NCI-H1092 (cell line): ENCODE data around the gene CACNA2D4.

ENCODE experiments used
- DNase-seq: peaks from one replicate; lab custom pipeline; 2025; lab: John Stamatoyannopoulos, UW

CACNA2D4 gene

DNA sequence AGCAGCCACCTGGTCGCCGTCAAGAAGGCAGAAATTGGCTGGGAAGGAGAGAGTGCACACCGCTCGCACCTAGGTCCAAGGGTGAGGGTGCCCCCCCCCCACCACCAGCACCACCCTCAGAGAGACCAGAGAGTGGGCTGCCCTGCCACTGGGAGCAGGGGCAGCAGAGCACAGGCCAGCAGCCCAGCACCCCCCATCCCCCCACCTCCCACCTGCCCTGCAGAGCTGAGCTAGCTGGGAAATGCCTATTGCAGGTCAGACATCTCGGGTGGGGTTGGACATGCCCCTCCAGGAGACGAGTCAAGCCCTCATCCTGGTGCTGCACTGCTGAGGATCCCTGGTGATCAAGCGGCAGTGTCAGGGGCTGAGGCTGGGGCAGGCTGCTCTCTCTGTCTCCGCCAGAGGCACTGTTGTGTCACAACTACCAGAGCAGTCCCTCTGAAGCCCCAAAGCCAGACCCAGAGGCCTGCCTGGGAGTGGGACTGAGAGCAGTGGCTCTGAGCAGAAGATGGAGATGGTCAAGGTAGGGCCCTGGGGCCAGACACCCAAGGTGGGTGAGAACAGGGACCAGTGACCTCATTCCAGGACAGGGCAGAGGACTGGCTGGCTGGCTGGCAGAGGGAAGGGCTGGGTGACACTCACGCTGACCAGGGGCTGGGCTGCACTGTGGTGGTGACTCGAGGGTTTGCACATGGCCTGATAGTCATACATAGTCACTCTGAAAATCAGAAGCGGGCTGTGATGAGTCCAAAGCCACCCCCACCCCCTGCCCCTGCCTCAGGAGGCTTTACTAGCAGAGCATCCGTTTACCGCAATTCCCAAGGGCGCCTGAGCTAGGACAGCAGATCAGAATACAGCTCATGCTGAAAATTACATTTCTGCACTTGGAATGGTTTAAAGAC is 117.8 kb downstream of the CACNA2D4 start:
- DNase-seq: peak; percentile 57

DNA sequence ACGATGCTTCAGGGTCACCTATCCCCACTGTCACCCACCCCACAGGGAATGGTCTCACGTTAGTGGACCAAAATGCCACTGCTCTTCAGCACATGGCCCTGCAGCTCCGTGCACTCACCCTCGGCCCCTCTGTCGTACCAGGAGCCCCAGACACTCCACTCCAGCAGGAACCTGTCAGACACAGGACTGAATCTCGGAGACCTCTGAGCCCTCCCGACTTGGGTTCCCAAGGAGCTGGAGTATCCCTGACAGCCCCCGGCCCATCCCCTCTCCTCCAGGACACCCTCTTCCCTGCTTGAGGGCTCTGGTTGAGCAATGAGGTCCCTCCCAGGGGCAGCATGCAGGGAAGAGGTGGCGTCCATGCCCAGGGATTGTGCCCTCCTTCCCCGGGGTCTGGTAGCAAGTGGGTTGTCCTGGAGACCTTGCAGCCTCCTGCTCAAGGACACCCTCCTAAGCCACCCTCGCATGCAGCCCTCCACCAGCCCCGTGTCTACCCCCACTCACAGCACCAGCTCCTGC is 118.5 kb downstream of the CACNA2D4 start:
- DNase-seq: no peak

DNA sequence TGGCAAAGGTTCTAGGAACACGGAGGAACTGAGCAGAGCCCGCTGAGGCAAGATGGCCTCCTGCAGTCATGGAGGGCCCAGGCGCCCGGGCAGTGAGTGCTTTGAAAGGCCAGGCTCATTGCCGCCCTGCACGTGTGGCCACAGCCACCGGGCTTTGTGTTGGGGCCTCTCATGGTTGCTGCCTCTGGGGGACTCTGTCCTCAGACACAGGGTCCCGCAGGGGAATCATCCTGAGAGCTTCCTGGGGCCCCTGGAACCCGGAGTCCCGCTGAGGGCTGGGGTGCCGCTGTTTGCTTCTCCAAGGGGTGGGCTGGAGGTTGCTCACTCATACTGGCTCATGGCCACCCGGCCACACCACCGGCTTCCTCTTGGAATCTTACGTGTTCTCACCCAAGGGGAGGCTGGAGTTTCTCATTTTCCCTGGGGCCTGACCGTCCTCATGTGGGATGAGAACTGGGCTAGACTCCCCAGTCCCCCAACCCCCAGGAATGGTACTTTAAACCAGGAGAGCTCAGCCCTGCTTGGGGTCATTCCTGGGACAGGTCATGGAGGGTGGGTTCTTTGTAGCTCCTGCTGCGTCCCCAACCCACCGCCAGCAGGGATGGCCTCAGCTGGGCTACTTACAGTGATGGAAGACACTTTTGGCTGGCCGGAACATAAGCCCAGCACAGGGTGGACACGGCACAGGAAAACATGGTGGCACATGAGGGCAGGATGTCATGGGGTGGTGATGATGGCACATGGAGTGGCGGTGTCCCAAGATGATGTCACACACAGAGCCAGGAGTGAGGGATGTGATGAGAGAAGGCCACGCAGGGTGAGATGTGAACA is 119.2 kb downstream of the CACNA2D4 start:
- no peak for DNase-seq

DNA sequence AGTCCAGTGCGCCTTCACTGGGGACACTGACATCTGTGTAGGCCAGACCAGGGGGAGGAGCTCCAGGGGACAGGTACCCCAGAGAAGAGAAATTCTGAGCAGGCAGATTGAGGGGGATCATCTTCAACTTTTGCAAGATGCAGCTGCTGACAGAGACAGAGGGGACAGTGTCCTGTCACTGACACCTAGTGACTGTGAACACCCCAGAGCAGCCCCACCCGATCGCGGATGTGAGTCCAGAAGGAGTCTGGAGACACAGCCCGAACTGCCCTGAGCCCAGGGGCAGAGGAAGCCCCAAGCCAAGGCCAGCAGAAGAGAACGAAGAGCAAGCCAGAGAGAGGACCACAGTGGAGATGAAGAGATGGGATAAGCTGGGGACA is 119.8 kb downstream of the CACNA2D4 start:
- no peak for DNase-seq

DNA sequence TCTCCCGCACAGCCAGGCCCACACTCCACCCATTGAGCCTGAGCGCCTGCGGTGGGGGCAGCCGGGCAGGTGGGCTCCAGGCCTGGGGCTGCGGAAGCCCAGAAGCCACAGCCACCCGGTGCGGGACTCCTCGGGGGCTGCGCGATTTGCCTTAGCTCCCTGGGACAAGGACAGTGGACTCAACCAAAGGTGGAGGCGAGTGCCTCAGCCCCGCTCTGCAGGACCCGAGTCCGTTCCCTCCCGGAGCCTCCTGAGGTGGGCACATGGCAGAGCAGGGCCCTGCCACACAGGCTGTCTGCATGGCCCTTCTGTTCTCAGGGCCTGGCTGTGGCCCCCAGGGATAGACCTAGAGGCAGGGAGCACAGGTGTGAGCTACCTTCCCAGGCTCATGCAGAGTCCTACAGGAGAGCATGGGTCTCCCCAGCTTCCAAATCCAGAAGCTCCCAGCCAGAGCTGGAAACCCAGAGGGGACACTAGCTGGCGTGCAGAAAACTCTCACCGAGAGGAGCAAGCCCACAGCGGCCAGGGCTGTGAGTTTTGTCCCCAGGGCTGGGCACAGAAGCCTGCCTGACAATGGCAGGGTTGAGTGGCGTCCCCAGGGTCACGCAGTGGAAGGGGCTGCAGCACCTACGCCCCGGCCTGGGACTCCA is 120.3 kb downstream of the CACNA2D4 start:
- DNase-seq: no peak

DNA sequence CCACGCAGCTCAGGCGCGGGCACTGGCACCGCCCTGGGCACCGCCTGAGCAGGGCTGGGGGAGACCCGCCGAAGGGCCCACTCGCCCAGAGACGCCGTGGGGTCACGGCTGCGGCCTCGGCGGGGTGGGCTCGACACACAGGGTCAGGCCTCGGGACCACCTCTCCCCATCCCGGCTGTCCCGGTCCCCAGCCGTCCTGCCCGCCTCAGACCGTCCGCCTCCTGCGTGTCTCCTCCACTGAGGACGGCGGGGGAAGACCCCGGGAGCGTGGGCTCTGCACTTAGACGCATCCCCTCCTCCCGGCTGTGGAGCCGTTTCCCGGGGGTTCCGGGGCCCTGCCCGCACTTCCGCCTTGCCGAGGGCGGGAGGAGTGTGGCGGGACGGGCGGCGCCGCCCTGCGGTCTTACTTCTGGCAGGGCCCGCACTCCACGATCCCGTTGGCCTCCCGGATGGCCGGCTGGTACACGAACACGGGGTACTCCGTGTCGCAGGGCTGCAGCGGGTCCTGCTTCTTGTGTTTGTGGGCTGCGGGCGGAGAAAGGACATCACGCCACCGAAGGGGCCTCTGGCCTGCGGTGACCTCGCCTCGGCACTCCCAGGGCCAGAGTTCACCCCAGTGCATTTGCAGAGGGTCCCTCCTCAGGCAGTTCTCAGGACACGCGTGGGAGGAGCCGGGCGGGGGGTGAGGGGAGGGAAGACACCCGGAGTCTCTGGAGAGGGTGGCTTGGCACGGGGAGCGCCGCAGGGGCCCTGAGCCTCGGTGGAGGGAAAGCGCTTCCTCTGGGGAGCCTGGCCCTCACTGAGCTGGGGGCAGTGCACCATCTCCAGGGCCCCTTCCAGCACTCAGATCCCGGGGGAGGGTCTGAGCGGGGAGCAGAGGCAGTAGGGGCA is 121.2 kb downstream of the CACNA2D4 start:
- DNase-seq: no peak

DNA sequence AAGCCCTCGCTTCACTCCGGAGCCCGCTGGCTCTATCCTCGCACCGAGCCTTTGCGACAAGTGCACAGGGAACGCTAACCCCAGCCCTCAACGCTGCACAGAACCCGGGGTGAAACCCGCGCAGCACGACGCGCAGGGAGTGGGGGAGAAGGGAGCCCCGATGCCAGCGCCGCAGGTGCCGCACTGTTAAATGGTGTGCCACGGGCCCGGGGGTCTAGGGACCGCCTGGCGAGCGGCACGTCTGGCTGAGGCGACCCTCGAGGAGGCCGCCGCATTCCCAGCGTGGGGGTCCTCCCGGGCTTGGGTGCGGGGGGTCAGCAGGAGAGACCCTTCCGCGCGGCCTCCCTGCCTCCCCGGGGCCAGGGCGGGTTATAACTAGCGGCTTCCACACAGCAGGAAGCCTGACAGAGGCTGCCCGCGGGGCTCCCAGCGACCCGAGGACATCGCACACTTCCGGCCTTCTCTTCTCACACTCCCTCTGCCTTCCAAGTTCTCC is 121.9 kb downstream of the CACNA2D4 start:
- DNase-seq: no peak

DNA sequence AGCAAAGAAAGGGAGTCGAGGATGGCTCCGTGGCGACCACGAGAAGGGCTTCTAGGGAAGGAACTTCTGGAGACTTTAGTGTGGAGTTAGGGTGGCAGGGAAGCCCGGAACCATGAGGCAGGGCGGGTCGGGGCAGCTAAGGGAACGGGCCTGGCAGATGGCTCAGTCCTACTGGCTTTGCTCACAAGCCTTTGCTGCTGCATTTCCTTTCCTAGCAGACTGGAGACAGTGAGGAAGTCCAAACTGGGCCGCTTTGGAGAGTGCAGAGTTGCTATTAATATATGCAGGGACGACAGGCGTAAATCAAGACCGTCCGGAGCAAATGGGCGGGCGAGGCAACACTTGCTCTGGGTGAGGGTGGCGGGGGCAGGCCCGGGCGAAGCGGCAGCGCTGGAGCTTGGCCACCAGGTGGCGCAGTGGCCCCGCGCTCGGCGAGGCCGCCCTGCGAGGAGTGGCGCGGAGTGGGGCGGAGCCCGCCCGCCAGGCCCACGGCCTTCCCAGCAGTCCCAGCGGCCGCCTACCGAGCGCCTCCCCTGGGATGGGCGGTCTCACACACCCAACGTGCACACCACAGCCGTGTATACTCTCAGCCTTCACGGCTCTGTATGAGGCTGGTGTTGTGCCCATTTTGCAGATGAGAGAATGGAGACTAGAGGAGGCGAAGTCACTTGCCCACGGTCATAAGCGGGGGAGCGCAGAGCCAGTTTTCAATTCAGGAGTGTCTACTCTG is 122.5 kb downstream of the CACNA2D4 start:
- DNase-seq: peak; percentile 68

DNA sequence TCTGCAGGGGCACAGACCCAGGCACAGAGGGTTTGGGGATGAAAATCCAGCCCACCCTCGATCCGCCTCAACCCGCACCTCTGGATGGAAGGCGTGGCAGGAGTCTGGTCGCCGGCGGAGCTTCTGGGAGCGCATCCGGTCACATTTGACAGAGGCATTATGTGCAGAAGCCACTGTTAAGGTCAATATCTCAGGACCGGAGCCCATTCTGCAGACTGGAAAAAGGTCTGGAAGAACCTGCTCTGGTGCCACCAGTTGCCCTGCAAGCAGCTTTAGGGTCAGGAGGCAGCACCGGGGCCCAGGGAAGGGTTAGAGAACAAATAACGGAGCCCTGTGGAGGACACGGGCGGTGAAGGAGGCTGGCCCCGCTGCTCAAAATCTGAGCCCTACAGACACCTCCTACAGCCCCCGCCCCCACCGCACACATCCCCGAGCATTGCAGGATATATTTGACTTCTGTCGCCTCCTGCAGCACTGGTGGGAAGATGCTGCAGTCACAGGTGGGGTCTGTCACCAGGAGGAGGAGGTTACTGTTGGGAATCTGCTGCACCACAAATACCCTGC is 123.1 kb downstream of the CACNA2D4 start:
- no peak for DNase-seq

DNA sequence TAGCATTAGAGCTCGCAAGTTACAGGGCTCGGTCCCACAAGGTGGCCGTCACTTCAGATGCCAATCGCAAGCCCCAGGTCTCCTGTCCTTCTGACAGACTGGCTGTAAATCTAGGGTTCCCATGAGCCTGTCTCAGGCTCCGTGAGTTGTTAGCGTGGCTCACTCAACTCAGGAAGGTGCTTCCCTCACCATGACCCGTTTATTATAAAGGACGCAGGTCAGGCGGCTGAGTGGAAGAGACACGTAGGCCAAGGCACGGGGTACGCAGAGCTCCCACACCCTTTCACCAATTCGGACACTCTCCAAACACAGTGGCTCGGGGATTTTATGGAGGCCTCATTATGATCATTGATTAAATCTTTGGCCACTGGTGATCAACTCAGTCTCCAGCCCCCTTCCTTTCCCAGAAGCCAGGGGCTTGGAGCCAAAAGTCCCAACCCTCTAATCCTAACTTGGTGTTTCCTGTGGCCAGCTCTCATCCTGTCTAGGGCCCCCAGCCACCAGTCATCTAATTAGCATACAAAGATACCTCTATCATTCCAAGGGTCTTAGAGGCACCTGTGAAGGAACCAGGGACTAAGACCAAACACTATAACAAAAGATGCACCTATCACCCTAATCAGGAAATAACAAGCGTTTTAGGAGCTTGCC is 123.9 kb downstream of the CACNA2D4 start:
- DNase-seq: no peak

DNA sequence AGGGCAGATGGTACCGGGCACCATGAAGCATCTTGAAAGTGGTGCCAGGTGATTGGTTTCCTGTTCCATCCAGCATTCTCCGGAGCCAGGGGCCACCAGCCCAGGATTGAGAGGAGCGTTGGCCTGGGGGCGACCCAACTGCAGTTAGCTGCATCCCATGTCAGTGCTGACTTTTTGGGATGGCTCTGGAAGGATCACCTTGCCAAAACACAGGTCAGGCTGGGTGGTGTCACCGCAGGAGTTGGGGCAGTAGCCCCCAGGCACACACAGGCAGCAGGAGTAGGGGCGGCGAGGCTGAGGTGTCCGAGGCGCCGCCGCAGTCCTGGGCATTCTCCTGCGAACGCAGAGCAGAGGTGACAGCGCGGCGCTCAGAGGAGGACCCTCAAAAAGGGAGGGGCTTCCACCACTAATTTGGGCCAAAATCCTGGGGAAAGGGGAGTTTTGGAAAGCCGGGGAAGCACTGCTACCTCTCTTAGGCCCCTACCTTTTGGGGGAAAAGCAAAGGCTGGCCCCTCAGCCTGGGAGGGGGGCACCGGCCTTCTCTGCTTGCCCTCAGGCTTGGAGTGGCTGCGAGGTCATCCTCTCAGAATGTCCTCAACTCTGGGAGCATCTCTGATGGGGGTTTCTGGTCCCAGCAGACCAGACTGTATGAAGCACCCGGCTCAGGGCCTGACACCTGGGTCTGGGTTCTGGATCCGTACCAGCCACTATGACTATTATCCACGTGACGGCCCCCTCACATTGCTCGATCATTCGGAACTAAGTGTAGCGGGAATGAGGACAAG is 124.8 kb downstream of the CACNA2D4 start:
- no peak for DNase-seq

DNA sequence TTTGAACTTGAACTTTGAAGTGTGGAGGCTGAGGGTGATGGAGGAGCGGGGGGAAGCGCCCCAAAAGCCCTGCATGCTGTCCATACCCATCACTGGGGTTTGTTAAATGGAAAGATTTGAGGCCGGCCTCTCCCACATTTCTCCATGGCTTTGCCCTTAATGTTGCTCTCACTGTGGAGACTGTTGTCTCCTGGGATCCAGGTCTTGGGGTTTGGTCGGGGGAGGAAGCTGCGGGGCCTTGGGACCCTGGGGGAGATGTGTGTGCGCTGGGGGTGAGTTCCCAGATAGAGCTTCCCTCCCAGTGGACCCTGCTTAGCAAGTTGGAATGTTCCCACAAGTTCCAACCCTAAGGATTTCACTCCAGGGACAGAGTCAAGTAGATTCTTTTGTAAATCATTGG is 126.0 kb downstream of the CACNA2D4 start:
- DNase-seq: no peak

DNA sequence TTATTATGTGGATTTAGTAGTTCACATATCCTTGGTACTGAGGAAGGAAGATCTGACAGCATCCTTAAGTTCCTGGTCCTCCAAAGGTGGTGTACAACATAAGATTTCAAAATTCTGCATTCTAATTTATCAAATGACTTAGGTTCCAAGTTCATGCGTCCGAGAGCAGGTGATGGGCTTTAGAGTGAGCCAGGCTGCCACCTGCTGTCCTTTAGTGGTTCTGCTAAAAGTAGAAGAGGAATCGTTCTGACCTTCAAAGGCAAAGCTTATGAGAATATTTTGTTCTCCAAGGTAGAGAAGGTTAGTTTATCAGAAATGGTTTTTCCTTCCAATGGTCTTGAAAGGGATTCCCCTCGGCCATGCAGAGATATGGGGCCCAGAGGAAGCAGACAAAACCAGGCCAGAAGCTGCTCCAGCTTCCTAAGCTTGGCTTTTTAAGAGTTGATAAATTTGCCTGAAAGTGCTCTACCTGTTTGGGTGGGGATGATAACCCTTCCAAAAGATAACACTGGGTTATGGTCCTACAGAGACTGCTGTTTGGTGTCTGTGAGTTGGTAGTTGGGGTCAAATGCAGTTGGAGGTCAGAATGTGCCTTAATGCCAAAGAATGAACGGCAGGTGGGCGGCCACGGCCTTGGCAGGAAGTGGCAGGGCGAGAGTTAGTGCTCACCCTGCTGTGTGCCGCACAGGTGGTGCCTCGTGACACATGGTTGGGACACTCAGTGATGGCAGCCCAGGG is 127.2 kb downstream of the CACNA2D4 start:
- DNase-seq: peak; percentile 62

DNA sequence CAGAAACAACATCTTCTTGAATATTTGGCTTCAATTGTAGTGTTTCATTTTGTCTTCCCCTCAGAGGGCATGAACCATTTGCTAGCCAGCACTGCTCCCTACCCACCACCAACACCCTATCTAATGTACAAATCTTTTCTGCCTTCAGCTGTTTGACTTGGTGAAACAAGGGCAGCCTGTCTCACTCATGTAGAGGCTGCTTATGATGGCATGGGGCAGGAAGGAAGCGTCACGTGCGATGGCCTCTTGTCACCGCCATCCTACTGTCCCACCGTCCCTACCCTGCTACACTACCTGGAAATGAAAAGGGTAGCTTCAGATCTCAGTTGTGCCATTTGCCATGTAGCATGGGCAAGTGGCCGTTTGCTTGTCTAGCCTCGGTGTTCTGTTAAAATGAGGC is 128.0 kb downstream of the CACNA2D4 start:
- DNase-seq: no peak

DNA sequence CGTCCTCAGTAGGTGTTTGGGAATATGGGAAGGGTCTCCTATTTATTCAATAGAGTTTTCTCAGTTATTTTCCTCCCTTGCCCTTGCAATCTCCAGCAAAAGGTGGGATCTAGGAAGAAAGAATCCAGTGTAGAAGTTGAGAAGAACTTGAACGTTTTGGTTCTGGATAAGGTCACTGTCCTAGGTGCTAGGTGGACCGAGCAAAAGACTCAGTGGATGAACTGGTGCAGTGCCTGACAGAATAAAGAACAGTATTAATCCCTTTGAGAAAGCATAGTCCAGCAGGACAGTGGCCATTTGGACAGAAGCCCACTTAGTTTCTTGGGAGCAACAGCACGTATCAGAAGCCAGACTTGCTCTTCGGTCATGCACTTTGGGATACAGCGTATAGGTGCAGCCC is 130.7 kb downstream of the CACNA2D4 start:
- DNase-seq: no peak

DNA sequence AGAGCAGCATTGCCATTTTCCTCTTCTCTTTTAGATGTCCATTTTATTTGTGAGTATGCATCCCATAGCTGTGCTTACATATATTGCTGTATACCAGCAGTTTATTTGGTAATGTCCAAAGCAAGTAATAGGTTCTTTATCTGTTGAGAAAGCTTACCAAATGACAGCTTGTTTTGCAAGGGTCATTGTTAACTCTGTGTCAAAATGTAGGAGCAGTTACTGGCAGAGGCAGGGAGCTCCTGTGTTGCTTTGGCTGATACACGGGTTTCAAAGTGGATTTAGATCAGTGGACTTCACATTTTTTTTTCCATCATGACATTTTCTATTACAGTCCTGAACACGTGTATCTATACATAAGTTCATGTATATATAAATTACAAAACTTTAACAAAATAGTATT is 136.2 kb downstream of the CACNA2D4 start:
- no peak for DNase-seq

DNA sequence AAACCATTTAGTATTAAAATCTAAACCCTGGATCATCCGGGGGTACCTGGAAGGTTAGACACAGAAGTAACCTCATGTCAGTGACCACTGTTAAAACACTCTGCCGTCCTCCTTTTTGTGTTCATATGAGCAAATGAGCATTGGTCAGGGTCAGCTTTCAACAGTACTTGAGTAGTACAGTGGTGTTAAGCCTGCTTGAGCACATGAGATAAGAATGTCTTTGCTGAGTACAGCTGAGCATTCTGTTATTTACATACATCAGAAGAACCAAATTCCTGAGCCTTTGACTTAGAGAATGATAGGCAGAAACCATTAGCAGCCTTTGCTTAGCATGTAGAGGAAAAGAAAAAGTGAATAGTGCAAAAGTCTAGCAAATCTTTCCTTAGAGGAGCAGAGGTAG is 136.7 kb downstream of the CACNA2D4 start:
- no peak for DNase-seq

DNA sequence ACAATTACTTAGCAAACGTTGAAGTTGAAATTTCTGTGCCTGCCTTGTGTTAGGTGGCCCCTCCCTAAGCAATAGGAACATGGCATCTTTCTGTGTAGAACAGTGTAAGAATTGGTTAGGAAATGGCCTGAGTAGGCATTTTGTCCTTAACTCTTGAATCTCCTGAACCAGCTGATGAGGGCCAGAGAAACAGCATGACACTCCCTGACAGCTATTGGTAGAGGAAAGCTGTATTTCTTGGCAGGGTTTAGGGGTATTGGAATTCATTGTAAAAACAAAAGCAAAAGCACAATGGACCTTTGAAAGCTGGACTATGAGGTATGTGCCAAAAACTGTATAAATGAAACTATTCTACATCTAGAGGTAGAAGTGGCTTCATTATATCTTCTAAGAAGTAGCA is 138.7 kb downstream of the CACNA2D4 start:
- no peak for DNase-seq
